Measurements from ENCODE around the gene ATP2C2. TPM values are rescaled to one million over a fixed set of nuclear protein-coding genes. Genes with fewer than 3 reads are reported as not detected.

The ATP2C2 gene
- total RNA-seq, 1 donor from 2014 or later: not detected

DNA sequence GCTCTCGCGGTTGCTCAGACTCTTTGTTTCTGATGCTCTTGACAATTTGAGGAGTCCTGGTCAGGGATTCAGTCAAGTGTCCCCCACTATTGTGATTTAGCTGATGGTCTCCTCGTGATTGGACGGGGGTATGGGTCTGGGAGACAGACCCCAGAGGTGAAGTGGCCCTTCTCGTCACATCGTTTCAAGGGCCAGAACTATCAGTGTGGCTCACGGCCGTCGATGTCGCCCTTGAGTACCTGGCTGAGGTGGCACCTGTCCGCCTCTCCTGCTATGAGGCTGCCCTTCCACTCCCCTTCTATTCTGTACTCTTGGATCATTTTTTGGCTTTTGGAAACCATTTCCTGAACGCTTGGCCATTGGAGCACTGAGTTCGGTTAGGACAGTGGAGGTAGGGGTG is 143.5 kb downstream of the ATP2C2 start:
- DNase-seq (ENCODE audit: missing footprints) (no peak), ATAC-seq (no peak)
- intact Hi-C loops (cut with DNase I): loop anchor here (1.0 kb wide), 1 partner anchor 110 kb away; no protein-coding TSS in a partner anchor

DNA sequence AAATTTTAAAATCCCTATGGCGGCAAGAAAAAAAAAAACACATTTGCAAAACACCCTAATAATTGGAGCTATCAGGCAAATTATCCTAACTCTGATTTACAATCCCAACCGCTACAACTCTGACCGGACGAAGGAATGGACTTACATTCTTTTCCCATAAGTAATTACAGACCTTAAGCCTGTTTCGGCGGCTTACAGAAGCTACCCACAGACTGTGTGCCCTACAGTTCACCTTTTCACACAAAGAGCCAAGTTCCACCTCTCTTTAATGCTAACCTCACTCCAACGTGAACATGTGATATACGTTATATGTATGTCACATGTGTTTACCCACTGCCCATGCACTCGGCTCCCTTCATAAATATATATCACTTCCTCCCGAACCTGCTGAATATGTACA is 144.8 kb downstream of the ATP2C2 start:
- ATAC-seq (no peak), DNase-seq (ENCODE audit: missing footprints) (no peak)
- intact Hi-C loops (cut with DNase I): no loop called here

GRCh38 chr16:84513666-84514065 is 145.3 kb downstream of the ATP2C2 start:
- ATAC-seq (no peak), DNase-seq (ENCODE audit: missing footprints) (no peak)
- intact Hi-C loops (cut with DNase I): no loop called here

Other genes with a start within 250 kb of the ATP2C2 start
- 24.1 TPM for gene HSDL1, start 223.4 kb upstream of the ATP2C2 start, total RNA-seq
- not detected for gene DNAAF1, start 223.2 kb upstream of the ATP2C2 start, total RNA-seq
- gene TAF1C, start 181.5 kb upstream of the ATP2C2 start, total RNA-seq: 26.5 TPM
- not detected for gene ADAD2, start 177.4 kb upstream of the ATP2C2 start, total RNA-seq
- not detected for gene KCNG4, start 128.5 kb upstream of the ATP2C2 start, total RNA-seq
- gene WFDC1, start 73.7 kb upstream of the ATP2C2 start, total RNA-seq: 1.5 TPM
- gene MEAK7, start 136.1 kb downstream of the ATP2C2 start, total RNA-seq: 7.4 TPM
- 18.4 TPM for gene COTL1, start 249.5 kb downstream of the ATP2C2 start, total RNA-seq

All from Right ventricle myocardium inferior (tissue), 1 donor.